ENCODE measurements around the gene SERP2.

Gene SERP2

GRCh38 chr13:44351505-44351854 is 22.1 kb upstream of the SERP2 start:
- Histone ChIP-seq H3K27me3 (replicated peaks; ENCODE audit: control insufficient read depth, insufficient read depth, low read length) (no peaks in the 10 kb centered on the region), H3K36me3 (ENCODE audit: control insufficient read depth, insufficient read depth, low read length) (no peaks in the 10 kb centered on the region), H3K4me3 (replicated peaks; ENCODE audit: low read depth, low read length) (no peak overlapping the region)
- no peak for DNase-seq (ENCODE audit: extremely low read depth, insufficient read length)
- TF ChIP-seq CTCF (IDR thresholded peaks at IDR 0.05; ENCODE audit: insufficient read depth, low read length, poor library complexity, severe bottlenecking) = no peak

- no peaks in the 10 kb centered on the region for H3K36me3 ChIP-seq (ENCODE audit: control insufficient read depth, insufficient read depth, low read length)
- H3K27me3 ChIP-seq (replicated peaks; ENCODE audit: control insufficient read depth, insufficient read depth, low read length) = no peaks in the 10 kb centered on the region
- no peak overlapping the region for H3K4me3 ChIP-seq (replicated peaks; ENCODE audit: low read depth, low read length)
- TF ChIP-seq CTCF (IDR thresholded peaks at IDR 0.05; ENCODE audit: insufficient read depth, low read length, poor library complexity, severe bottlenecking) = no peak
- DNase-seq (ENCODE audit: extremely low read depth, insufficient read length) = no peak
These were observed 21.4 kb upstream of the SERP2 start for GRCh38 chr13:44352202-44352601.

- Histone ChIP-seq H3K4me3 (replicated peaks; ENCODE audit: low read depth, low read length) (no peak overlapping the region), H3K36me3 (ENCODE audit: control insufficient read depth, insufficient read depth, low read length) (no peaks in the 10 kb centered on the region), H3K27me3 (replicated peaks; ENCODE audit: control insufficient read depth, insufficient read depth, low read length) (no peaks in the 10 kb centered on the region)
- DNase-seq (ENCODE audit: extremely low read depth, insufficient read length) = no peak
- TF ChIP-seq CTCF (IDR thresholded peaks at IDR 0.05; ENCODE audit: insufficient read depth, low read length, poor library complexity, severe bottlenecking) = no peak
These were observed 21.0 kb upstream of the SERP2 start for GRCh38 chr13:44352671-44353070.

GRCh38 chr13:44354331-44354730 is 19.3 kb upstream of the SERP2 start:
- no peaks in the 10 kb centered on the region for H3K36me3 ChIP-seq (ENCODE audit: control insufficient read depth, insufficient read depth, low read length)
- H3K4me3 ChIP-seq (replicated peaks; ENCODE audit: low read depth, low read length) = no peak overlapping the region
- no peak for DNase-seq (ENCODE audit: extremely low read depth, insufficient read length)
- no peak for TF ChIP-seq CTCF (IDR thresholded peaks at IDR 0.05; ENCODE audit: insufficient read depth, low read length, poor library complexity, severe bottlenecking)
- no peaks in the 10 kb centered on the region for H3K27me3 ChIP-seq (replicated peaks; ENCODE audit: control insufficient read depth, insufficient read depth, low read length)

- TF ChIP-seq CTCF (IDR thresholded peaks at IDR 0.05; ENCODE audit: insufficient read depth, low read length, poor library complexity, severe bottlenecking) = no peak
- no peaks in the 10 kb centered on the region for H3K27me3 ChIP-seq (replicated peaks; ENCODE audit: control insufficient read depth, insufficient read depth, low read length)
- DNase-seq (ENCODE audit: extremely low read depth, insufficient read length) = no peak
- H3K4me3 ChIP-seq (replicated peaks; ENCODE audit: low read depth, low read length) = no peak overlapping the region
- no peaks in the 10 kb centered on the region for H3K36me3 ChIP-seq (ENCODE audit: control insufficient read depth, insufficient read depth, low read length)
These were observed 18.7 kb upstream of the SERP2 start for GRCh38 chr13:44354884-44355283.

- H3K27me3 ChIP-seq (replicated peaks; ENCODE audit: control insufficient read depth, insufficient read depth, low read length) = no peaks in the 10 kb centered on the region
- H3K4me3 ChIP-seq (replicated peaks; ENCODE audit: low read depth, low read length) = no peak overlapping the region
- no peak for DNase-seq (ENCODE audit: extremely low read depth, insufficient read length)
- H3K36me3 ChIP-seq (ENCODE audit: control insufficient read depth, insufficient read depth, low read length) = no peaks in the 10 kb centered on the region
- TF ChIP-seq CTCF (IDR thresholded peaks at IDR 0.05; ENCODE audit: insufficient read depth, low read length, poor library complexity, severe bottlenecking) = no peak
These were observed 18.0 kb upstream of the SERP2 start for GRCh38 chr13:44355621-44356020.
